ENCODE results near the gene RSPH1. TPM values are rescaled to one million over a fixed set of nuclear protein-coding genes. Genes with fewer than 3 reads are reported as not detected.
"Not testable (repeated sequence)": the region's sequence is repeated elsewhere in the genome, so short reads cannot be mapped to it uniquely, and the experiment has no call there.

Gene RSPH1
- total RNA-seq, 1 donor from 2014 or later: not detected

DNA sequence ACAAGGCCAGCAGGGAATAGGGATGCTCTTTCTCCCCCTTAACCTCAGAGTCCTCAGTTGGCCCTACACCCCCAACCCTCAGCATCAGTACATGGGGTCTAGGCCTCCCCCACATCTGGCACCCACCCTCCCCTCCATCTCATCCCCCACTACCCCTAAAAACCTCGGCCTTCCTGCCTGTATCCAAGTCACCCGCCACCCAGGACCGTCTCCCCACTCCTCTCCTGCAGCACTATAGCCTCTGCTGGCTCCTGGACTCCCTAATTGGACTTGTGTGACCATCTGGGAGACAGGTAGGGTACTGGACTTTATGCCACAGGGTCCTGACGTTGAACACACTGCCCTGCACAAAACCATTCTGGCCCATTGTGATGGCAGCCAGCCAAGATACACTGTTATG lies 6.0 kb downstream of the RSPH1 start:
- DNase-seq (ENCODE audit: extremely low read depth, low read depth, low spot score): no peak

DNA sequence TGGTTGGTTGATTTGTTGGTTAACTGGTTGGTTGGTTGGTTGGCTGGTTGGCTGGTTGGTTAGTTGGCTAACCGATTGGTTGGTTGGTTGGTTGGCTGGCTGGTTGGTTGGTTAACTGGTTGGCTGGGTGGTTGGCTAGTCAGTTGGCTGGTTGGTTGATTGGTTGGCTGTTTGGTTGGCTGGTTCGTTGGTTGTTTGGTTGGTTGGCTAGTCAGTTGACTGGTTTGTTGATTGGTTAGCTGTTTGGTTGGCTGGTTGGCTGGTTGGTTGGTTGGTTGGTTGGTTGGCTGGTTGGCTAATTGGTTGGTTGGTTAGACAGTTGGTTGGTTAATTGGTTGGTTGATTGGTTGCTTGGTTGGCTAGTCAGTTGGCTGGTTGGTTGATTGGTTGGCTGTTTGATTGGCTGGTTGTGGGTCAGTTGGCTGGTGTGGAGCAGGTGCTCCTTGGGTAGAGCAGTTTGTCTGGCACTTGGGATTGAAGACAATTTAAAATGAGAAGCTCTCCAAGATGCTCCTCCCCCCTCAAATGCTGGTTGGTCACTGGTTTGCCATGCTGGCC lies 6.9 kb downstream of the RSPH1 start:
- no peak for DNase-seq (ENCODE audit: extremely low read depth, low read depth, low spot score)

DNA sequence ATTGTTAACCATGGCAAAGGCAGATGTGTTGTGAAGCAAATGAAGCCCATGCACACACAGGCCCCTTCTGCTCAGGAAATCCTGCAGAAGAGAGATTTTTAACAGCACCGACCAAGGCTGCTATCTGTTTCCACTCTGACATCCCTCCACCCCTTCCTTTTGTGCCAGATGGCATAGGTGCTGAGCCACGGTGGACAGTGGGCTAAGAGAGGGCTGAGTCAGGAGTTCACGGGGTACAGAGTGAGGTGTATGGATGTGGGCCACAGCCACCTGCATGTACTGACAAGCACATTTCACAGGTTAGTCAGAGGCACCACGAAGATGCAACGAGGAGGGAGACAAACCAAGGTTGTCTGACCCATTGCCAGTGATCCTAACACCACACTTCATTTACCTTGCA lies 9.5 kb downstream of the RSPH1 start:
- no peak for DNase-seq (ENCODE audit: extremely low read depth, low read depth, low spot score)

DNA sequence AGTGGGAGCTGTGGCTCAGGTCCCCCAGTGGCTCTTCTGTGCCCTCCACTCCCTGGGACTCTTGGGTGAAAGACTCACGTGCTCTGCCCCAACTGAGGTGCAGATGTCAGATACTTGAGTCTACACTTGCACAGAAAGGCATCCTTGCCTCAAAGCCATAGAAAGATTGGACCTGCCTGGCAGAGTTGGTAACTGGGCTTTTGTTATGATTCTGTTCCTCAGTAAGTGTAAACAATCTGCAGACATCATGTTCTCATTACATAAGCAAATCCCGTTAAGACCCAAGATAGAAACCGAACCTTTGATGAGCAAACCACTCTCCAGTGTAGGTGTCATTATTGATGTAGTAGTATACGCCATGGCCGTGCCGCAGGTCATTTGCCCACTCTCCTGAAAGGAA lies 10.0 kb downstream of the RSPH1 start:
- no peak for DNase-seq (ENCODE audit: extremely low read depth, low read depth, low spot score)

DNA sequence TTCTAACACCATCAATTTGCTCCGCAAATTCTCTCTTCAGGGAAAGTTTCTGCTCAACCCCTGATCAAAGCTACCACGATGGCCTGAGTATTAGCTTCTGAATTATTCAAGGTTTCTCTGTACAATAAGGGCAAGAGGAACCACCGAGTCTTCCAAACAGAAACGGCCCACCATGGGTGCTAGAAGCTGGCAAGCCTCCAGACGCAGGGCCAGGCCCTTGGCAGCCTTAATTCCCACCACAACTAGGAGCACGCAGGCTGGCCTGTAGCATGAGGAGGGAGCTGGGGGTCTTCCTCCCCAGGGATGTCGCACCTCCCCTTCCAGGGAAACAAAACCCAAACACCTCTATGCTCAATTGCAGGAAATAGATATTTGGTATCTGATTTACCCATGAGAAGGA lies 11.1 kb downstream of the RSPH1 start:
- no peak for DNase-seq (ENCODE audit: extremely low read depth, low read depth, low spot score)

DNA sequence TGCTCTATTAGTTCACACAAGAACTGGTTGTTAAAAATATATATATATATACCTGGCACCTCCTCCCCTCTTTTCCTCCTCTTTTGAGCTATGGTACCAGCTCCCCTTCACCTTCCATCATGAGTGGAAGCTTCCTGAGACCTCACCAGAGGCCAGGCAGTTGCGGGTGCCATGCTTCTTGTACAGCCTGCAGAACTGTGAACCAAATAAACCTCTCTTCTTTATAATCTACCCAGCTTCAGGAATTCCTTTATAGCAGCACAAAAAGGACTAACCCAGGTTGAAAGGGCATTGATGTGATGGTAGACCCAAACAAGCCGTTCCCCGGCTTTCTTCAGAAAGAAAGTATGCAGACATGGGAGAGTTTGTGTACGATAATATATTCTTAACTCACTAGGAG lies 14.9 kb downstream of the RSPH1 start:
- no peak for DNase-seq (ENCODE audit: extremely low read depth, low read depth, low spot score)

DNA sequence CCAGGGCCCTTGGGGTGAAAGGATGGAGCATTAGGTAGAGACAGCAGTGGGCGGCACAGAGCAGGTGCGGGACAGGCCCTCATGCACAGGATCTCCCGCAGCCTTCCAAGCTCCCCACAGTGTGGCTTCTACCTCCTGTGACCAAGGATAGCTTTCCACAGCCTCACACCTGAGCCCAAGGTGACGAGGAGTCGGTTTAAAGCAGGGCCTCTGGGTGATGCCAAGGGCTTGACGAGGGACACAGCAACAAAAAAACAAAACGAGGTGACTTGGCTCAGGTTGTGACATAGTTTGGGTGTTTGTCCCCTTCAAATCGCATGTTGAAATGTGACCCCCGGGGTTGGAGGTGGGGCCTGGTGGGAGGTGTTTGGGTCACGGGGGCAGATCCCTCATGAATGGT lies 15.3 kb downstream of the RSPH1 start:
- no peak for DNase-seq (ENCODE audit: extremely low read depth, low read depth, low spot score)

DNA sequence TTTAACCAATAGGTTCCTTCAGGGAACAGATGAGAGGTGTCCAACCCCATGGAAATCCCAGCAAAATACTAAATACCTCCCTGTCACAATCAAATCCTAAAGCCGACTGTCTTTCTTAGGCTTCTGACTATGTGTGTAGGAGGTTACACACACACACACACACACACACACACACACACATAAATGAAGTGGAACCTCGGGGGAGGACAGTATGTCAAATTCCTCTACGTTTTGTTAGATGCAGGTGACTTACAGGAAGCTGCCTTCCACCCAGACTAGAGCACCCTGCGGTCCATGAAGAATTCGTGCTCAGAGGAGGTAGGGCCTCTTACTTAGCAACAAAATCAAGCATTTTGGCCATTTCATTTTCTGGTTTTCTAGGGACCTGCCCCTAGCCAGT lies 16.4 kb downstream of the RSPH1 start:
- no peak for DNase-seq (ENCODE audit: extremely low read depth, low read depth, low spot score)

DNA sequence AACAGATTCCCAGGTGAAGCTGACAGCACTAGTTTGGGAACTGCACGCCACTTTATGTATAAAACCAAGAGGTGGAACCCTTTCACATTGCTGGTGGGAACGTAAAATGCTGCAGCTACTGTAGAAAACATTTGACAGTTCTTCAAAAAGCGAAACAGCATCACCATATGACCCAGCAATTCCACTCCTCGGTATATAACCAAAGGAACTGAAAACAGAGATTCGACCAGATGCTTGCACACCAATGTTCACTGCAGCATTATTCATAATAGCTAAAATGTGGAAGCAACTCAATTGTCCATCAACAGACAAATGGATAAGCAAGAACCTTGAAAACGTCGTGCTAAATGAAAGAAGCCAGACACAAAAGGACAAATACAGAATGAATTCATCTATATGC lies 17.5 kb downstream of the RSPH1 start:
- no peak for DNase-seq (ENCODE audit: extremely low read depth, low read depth, low spot score)

DNA sequence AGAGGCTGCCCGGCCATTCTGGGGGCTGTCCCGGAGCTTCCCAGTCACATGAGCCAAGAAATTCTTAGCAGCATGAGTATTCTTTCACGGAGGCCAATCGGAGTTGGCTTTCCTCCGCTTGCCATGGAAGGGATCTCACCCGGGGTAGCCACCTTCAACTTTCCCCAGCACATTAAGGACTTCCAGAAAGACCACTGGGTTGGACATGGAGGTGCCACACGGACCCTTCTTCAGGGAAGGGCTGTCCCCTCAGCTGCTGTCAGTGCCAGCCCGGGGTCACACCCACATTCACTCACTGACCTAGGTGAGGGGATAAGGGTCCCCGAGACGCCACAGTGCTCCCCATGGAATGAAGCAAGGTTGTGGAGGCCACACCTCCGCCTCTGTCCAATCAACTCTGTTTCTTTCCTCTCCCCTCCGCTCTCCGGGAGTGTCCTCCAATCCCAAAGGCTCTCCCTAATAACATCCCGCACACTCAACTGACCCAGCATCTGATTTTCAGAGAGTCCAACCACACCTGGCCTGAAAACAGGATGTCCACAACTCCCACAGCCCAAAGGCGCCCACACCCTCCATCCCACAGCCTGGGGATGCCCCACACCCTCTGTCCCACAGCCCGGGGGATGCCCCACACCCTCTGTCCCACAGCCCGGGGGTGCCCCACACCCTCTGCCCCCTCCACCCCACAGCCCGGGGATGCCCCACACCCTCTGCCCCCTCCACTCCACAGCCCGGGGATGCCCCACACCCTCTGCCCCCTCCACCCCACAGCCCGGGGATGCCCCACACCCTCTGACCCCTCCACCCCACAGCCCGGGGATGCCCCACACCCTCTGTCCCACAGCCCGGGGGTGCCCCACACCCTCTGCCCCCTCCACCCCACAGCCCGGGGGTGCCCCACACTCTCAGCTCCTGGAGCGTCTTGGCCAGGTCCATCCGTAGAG lies 19.4 kb downstream of the RSPH1 start:
- DNase-seq (ENCODE audit: extremely low read depth, low read depth, low spot score): no peak

DNA sequence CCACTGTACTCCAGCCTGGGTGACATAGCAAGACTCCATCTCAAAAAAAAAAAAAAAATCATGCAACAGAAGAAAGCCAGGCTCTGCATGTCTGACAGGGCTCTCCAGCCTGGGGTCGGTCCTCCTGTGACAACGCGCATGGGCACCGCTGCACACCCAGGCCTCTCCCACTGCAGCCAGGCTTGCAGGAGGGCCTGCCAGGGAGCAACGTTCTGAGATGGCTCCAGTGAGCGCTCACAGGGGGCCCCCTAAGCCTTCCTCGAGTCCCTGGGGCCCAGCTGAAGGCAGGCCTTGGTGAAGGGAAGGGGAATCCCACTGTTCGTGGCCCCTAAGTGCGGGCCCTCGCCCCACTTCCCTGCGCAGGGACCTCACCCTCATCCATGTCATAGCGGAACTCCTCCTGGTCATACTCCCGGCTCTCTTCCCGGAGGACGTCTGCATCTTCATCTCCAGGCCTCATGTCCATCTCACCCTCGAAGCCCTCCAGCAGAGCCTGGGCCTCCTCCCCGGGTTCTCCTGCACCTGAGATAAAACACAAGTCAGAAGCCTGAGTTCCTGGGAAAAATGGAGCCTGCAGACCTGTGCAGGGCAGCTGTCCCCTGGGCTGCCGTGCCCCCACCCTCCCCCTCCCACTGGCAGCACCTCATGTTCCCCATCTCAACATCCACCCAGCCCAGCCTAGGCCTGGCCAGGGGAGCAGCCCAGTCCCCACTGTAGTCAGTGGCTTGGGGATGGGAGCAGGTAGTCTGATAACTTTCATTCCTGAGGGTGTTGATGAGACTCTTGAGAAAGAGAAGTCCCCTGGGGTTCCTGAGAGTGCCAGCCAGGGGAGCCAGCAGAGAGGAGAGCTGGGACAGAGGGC lies 20.3 kb downstream of the RSPH1 start:
- no peak for DNase-seq (ENCODE audit: extremely low read depth, low read depth, low spot score)

DNA sequence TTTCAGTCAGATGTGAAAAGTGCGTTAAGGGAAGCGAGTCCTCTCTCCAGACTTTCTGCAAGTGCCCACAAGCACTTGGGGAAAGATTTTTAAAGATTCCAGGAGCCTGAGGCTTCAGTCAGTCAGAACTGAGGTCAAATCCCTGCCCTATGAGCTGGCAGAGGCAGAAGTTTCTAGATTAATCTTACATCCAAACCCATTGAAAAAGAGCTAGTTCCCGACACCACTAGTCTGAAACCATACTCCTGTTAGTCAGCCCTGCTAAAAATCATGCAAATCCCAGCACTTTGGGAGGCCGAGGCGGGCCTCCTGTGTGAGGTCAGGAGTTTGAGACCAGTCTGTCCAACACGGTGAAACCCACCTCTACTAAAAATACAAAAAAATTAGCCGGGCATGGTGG lies 21.0 kb downstream of the RSPH1 start:
- DNase-seq (ENCODE audit: extremely low read depth, low read depth, low spot score): no peak

DNA sequence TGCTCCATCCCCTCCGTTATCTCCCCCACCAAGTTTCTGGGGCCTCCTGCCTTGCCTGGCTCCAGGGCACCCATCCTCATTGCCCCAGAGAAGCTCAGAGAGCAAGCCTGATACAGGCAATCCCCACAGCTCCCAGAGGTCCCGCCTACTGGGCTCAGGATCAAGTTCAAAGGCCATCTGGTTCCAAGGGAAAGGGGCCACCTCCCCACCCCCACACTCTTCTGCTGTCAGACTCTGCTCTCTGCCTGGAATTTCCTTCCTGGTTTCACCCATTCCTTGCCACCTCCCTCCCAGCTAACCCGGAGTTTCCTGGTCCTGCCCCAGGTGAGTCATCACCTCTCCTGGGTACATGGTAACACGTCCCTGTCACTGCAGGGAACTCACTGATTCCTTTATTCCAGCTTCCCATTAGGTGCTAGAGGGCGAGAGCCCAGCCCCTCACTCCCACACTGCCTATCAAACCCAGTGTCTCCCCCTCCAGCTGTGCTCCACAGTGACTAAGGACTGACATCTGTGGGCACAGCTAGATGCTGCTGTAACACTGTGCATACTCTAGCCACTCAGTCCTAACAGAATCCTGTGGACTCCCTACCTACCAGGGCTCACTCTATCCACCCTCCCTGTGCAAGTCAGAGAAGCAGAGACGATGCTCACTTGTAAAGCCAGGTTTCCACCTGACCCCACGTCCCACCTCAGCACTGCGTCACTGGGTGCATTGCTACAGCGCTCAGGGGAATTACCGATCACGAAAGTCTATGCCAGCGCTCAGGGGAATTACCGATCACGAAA lies 21.8 kb downstream of the RSPH1 start:
- no peak for DNase-seq (ENCODE audit: extremely low read depth, low read depth, low spot score)

DNA sequence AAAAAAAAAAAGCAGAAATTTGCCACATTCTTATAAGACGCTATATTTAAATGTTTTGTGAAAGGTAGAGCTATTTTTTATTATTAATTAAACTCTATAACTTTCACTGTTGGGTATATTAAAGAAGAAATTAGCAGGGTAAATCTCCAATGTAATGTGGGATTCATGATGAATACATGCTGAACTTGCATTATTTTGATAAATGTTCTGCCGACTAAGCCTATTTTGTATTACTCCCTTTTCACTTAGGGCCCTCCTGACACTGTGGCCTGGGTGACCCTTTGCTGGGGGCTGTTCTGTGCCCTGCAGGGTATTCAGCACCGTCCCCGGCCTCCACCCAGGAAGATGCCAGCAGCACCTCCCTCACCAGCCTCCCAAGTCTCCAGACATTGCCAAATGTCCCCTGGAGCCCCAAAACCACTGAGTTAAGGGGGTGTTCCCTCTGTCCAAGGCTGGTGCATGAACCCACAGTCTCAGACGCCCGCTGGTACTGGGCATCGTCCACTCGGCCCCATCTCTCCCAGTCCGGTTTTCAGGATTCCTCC lies 22.5 kb downstream of the RSPH1 start:
- DNase-seq (ENCODE audit: extremely low read depth, low read depth, low spot score): no peak

DNA sequence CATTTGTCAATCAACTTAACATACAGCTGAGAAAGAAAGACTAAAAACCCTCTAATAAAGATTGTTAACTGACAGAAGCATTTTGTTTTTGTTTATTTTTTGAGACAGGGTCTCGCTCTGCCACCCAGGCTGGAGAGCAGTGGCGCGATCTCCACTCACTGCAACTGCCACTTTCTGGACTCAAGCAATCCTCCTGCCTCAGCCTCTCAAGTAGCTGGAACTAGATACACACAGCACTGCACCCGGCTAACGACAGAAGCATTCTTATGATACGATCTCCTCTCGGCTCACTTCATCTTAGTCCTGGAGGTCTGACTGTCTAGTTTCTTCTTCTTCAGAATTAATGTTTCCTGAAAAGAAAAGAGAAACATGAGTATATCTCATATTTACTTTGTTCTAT lies 23.5 kb downstream of the RSPH1 start:
- no peak for DNase-seq (ENCODE audit: extremely low read depth, low read depth, low spot score)

DNA sequence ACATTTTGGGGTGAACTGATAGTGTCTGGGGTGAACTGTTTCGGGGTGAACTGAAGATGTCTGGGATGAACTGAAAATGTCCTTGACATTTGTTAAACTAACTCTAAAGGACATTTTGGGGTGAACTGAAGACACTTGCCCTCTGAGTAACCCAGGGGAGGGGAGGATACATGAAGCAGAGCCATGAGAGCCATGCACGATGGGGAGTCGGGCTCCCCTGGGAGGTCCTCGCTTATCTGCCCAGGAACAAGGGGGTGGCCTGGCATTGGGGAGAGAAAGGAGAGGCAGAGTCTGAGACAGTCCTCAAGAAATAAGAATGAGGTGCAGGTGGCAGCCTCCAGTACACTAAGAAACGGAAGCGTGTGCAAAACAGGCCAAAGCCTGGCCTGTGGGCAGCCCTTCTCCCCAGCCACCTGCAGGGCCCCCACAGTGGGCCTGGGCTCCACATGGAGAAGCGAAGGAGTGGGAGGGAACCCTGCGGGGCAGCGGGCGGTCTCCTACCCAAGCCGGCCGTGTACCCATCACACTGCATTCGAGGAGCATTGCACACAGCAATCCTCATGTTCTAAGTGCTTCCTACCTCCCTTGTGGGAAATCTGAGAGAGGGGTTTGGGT lies 24.2 kb downstream of the RSPH1 start:
- no peak for DNase-seq (ENCODE audit: extremely low read depth, low read depth, low spot score)

DNA sequence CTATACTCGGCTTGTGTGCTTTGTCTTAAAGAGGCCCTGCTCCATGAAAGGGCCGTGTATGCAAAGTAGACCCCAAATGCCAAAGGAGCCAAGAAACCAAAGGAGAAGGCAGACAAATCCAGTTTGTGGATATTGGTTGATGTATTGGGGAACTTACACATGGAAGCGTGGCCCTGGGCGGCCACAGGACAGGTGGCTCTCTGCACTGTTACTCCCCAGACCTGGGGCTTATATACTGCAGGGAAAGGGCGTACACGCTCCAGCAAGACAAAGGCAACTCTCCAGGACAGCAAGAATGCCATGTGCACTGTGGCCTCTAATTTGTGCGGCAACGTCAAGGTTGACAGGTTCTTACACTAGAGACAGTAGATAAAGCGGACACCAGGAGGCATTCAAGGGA lies 24.8 kb downstream of the RSPH1 start:
- DNase-seq (ENCODE audit: extremely low read depth, low read depth, low spot score): no peak

DNA sequence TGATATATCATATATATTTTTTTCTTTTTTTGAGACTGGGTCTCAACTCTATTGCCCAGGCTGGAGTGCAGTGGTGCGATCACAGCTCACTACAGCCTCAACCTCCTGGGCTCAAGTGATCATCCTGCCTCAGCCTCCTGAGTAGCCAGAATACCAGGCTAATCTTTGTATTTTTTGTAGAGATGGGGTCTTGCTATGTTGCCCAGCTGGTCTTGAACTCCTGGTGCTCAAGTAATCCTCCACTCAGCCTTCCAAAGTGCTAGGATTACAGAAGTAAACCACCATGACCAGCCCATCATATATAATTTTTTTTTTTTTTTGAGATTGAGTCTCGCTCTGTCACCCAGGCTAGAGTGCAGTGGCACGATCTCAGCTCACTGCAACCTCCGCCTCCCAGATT lies 26.3 kb downstream of the RSPH1 start:
- DNase-seq (ENCODE audit: extremely low read depth, low read depth, low spot score): not testable (repeated sequence)

DNA sequence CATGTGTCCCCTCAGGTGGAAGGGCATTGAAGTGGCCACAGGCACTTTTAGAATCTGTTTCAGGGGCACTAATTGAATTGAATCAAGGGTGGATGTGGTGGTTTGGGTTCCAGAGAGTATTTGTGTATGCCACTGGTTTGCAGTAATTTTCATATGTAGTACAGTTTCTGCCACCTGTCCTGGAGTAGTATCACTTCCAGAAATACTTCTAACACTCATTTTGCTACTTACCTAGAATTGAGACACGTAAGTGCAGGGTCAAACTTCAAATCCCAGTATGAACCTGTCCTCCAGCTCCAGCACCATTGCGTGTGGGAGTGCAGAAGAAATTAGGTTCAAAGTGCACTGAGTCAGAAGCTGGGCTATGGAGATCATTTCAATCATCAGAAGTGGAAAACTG lies 26.8 kb downstream of the RSPH1 start:
- no peak for DNase-seq (ENCODE audit: extremely low read depth, low read depth, low spot score)

DNA sequence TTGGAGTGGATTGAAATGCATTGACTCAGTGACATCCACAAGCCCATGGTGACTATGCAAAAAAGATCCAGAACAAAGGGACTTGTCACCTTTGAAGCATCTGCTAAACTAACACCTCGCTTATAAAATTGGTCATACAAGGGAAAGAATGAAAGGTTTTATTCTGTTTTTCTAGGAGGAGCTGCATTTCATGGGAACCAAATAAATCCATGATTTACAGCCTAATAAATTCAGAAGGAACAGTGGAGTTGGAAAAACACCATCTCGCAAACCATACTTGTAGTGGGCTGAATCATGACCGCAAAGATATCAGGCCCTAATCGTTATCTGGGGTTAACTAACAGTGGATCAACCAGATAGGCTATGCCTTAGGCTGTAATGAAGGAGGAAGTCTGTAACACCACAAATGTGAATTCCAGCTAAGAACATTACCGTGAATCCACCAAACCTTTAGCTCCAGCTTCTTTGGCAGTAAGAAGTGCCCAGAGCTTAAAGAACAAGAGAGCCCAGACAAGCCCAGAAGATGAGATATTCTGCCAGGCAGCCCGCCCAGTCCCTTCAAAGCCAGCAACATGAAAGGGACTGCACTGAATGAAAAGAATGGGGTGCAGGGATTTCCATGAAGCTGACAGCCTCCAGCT lies 27.4 kb downstream of the RSPH1 start:
- DNase-seq (ENCODE audit: extremely low read depth, low read depth, low spot score): no peak
